HG03097 (cell line): ENCODE results near the gene WNT16.
"Not testable (repeated sequence)": the region's sequence is repeated elsewhere in the genome, so short reads cannot be mapped to it uniquely, and the experiment has no call there.

Experiments
- ATAC-seq: cut with Tn5 transposase; IDR thresholded peaks from one replicate; pipeline ENCODE4 v1.9.1; 2021; ENCODE audit not compliant: unreplicated experiment, low FRiP score

The WNT16 gene

GRCh38 chr7:121328508-121329190, at the start of gene WNT16:
WNT16 (plus strand) TSS chr7:121329000; CDS start chr7:121329293, 293 bp downstream.
- ATAC-seq, result no peak

GRCh38 chr7:121279060-121279620, 49.7 kb upstream of the WNT16 start:
- ATAC-seq, result no peak

- no peak for ATAC-seq
These were observed 49.0 kb upstream of the WNT16 start for GRCh38 chr7:121279822-121280221.

GRCh38 chr7:121280656-121281055, 48.1 kb upstream of the WNT16 start:
- no peak for ATAC-seq

- ATAC-seq, result no peak
These were observed 46.7 kb upstream of the WNT16 start for GRCh38 chr7:121282129-121282528.

GRCh38 chr7:121285066-121285667, 43.6 kb upstream of the WNT16 start:
- ATAC-seq, result no peak

- no peak for ATAC-seq
These were observed 42.6 kb upstream of the WNT16 start for GRCh38 chr7:121286186-121286585.

- no peak for ATAC-seq
These were observed 41.8 kb upstream of the WNT16 start for GRCh38 chr7:121286742-121287734.

GRCh38 chr7:121288894-121289293, 39.9 kb upstream of the WNT16 start:
- ATAC-seq, result no peak

GRCh38 chr7:121289930-121290329, 38.9 kb upstream of the WNT16 start:
- ATAC-seq, result not testable (repeated sequence)

- no peak for ATAC-seq
These were observed 34.3 kb upstream of the WNT16 start for GRCh38 chr7:121294448-121294992.

- no peak for ATAC-seq
These were observed 31.0 kb upstream of the WNT16 start for GRCh38 chr7:121297843-121298242.

- ATAC-seq, result no peak
These were observed 30.0 kb upstream of the WNT16 start for GRCh38 chr7:121298831-121299239.

GRCh38 chr7:121300685-121301420, 27.9 kb upstream of the WNT16 start:
- no peak for ATAC-seq

- ATAC-seq, result no peak
These were observed 27.2 kb upstream of the WNT16 start for GRCh38 chr7:121301446-121302213.

- ATAC-seq, result peak; percentile 92
These were observed 26.5 kb upstream of the WNT16 start for GRCh38 chr7:121302214-121302745.

- ATAC-seq, result no peak
These were observed 25.2 kb upstream of the WNT16 start for GRCh38 chr7:121303422-121304101.

GRCh38 chr7:121304102-121304658, 24.6 kb upstream of the WNT16 start:
- ATAC-seq, result no peak
